ENCODE results near the gene AMOTL2. TPM values are rescaled to one million over a fixed set of nuclear protein-coding genes. Genes with fewer than 3 reads are reported as not detected.

The AMOTL2 gene
- polyA plus RNA-seq, 2 of the 4 experiments (the other 2 are of a cell fraction): 41.1 to 44.1 TPM

- TF ChIP-seq ZNF302 (CRISPR knock-in tag; IDR thresholded peaks at IDR 0.05): no peak
- no peak for TF ChIP-seq RFX5 (IDR thresholded peaks at IDR 0.05)
- TF ChIP-seq RAD21 (conservative IDR thresholded peaks at IDR 0.05 in 1 of 2, IDR thresholded peaks at IDR 0.05 in 1 of 2): no peak
- TF ChIP-seq MAX (IDR thresholded peaks at IDR 0.05): peak; percentile 35; the same call in 1 of the 2 replicates
- TF ChIP-seq MAFK (IDR thresholded peaks at IDR 0.05; ENCODE audit: partially characterized antibody): no peak
- no peak for TF ChIP-seq TFCP2L1 (CRISPR knock-in tag; IDR thresholded peaks at IDR 0.05)
- TF ChIP-seq PBX3 (IDR thresholded peaks at IDR 0.05): no peak
- TF ChIP-seq PHF8 (IDR thresholded peaks at IDR 0.05; ENCODE audit: borderline replicate concordance, low read depth): no peak
- no peak for TF ChIP-seq KDM1A (IDR thresholded peaks at IDR 0.05; ENCODE audit: low read depth)
- TF ChIP-seq ZFP36 (IDR thresholded peaks at IDR 0.05; ENCODE audit: borderline replicate concordance, partially characterized antibody): no peak
- TF ChIP-seq ESRRA (IDR thresholded peaks at IDR 0.05; ENCODE audit: borderline replicate concordance, low read length): no peak
- TF ChIP-seq CBX2 (IDR thresholded peaks at IDR 0.05; ENCODE audit: borderline replicate concordance, low read depth): no peak
- TF ChIP-seq GATA3 (IDR thresholded peaks at IDR 0.05; ENCODE audit: borderline replicate concordance): peak; percentile 50; the same call in 1 of the 2 replicates
- no peak for TF ChIP-seq HES2 (IDR thresholded peaks at IDR 0.05)
- TF ChIP-seq USF2 (IDR thresholded peaks at IDR 0.05): no peak
- no peak for TF ChIP-seq CBX8 (IDR thresholded peaks at IDR 0.05)
- TF ChIP-seq HOXA7 (CRISPR knock-in tag; IDR thresholded peaks at IDR 0.05): no peak
- TF ChIP-seq ELK1 (IDR thresholded peaks at IDR 0.05; ENCODE audit: low read depth, low read length): no peak
- no peak for TF ChIP-seq CTCF (IDR thresholded peaks at IDR 0.05)
- no peak for TF ChIP-seq NPAS2 (CRISPR knock-in tag; IDR thresholded peaks at IDR 0.05; ENCODE audit: borderline replicate concordance)
- TF ChIP-seq EHF (CRISPR knock-in tag; IDR thresholded peaks at IDR 0.05): no peak
- no peak for TF ChIP-seq HMGXB4 (CRISPR knock-in tag; IDR thresholded peaks at IDR 0.05; ENCODE audit: borderline replicate concordance)
- no peak for TF ChIP-seq KDM5A (IDR thresholded peaks at IDR 0.05)
- TF ChIP-seq CEBPB (IDR thresholded peaks at IDR 0.05): no peak
- TF ChIP-seq HOXB13 (CRISPR knock-in tag; IDR thresholded peaks at IDR 0.05; ENCODE audit: low read depth): no peak
- no peak for TF ChIP-seq POLR2AphosphoS2 (conservative IDR thresholded peaks at IDR 0.05; ENCODE audit: low read length)
Observed at GRCh38 chr3:134317106-134317947, 56.9 kb downstream of the AMOTL2 start (continued).
